SH-SY5Y (cell line): ENCODE results near the gene ACSS3.

Experiments
- GATA2 ChIP-seq: IDR thresholded peaks from 2 replicates; pipeline ENCODE4 v1.6.1; 2011; ENCODE audit warnings: mild to moderate bottlenecking, low read depth, low read length
- GATA3 ChIP-seq: IDR thresholded peaks from 2 replicates; pipeline ENCODE4 v1.6.1; 2011; ENCODE audit warnings: low read depth, mild to moderate bottlenecking, low read length, moderate library complexity

DNA sequence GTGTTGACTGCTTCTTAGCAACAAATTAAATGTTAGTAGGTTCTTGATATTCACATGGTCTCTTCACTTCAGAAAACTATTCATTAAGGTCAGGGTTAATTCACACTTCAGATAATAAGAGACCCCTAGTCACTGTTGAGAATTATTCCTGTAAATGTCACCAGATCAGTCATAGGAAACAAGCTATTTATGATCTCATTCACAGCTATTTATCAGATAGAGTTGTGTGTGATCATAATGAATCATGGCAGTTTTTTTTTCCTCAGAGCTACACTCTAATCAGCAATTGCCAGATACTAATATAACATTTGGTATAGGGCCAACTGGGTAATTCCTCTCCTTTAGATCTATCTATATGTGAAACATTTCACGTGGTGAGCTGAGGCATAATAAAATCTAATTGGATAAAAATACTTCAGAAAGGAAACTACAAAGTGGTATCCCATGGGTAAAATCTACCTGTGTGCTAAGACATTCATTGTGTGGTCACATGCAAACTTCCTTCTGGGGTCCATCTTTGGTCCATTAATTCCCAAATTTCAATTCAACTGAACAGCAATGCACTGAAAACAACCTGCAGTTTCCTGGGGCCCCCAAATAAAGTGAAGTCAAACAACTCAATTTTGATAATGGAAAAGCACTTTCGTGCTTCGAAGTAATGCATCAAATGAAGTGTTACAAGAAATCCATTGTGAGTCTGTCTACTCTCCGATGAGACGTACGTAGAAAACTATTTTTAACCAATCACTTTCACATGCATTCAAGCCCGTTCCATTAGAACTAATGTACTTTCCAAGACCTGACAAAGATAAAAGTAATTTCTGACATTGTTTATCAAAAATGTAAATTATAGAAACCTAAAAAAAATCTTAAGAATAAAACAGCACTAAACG, 197.0 kb downstream of the ACSS3 start:
- TF ChIP-seq GATA2 (no peak), GATA3 (no peak)
